GM18520 (cell line): ENCODE results near the gene TMEM150B.

Experiments
- ATAC-seq: cut with Tn5 transposase; IDR thresholded peaks from one replicate; pipeline ENCODE4 v1.9.1; 2021; ENCODE audit not compliant: unreplicated experiment

TMEM150B gene

GRCh38 chr19:55355213-55355821 lies 30.2 kb upstream of the TMEM150B start:
- no peak for ATAC-seq

DNA sequence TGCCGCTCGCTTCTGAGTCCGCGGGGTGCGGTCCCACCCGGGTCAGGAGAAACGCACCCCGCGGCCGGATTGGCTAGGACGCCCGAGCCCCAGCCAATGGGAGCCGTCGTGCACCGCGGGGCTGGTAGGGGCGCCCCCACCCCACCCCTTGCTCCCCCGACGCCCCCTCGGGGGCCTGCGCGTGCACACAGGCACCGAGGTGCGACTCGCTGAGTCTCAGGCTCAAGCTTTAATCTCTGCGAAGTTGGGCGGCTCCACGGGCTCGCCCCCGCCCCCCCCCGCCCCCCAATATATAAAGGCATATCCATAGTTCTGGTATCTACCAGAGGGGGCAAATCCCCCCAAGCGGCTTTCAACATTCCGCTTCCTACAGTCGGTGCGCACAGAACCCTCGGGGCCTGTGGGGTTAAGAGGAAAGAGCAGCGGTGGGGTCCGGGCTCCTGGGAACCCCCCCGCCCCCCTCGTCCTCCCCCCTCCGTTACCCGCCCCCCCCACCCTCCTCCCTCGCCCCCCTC lies 29.6 kb upstream of the TMEM150B start, which contains the start of gene COX6B2:
Gene COX6B2, minus strand, starts transcription at position 22 of the 515 bp plus-strand sequence. CDS start 198 bp downstream, outside the sequence.
- no peak for ATAC-seq

DNA sequence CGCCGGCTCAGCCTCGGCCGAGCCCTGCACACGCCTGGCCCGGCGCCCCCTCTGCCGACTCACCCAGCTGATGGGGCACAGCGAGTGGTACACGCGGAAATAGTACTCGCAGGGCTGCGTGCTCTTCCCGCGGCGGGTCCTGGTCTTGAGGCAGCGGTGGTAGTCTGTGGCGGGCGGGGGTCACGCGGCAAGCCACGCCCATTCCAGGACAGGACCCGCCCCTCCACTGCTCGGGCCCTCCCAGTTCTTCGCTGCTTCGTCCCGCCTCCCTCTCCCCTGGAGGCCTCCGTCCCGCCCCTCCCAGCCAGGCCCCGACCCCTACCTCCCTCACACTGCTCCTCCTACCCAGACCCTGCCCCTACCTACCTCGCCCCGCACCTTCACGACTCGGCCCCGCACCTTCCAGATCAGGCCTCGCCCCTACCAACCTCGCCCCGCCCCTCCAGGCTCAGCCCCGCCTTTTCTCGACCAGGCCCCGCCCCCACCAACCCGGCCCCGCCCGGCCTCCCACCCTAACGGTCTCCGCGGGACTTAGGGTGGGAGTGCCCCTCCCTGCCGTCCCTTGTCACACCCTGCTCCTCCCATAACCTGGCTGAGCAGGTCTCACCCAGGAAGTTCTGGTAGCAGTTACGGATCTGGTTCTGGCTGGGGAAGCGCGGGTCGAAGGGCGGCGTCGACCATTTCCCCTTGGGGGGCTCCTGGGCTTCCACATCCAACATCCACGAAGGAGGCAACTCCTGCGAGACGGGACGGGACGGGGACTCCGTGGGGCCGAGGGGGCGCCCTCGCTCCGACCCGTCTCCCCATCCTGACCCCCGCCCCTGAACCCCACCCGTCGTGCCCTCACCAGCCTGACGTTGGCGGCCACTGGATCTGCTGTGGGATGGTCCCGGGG lies 28.9 kb upstream of the TMEM150B start:
- no peak for ATAC-seq

- ATAC-seq: no peak
Measured at GRCh38 chr19:55353356-55353802, 28.2 kb upstream of the TMEM150B start.

- ATAC-seq: no peak
Measured at GRCh38 chr19:55352549-55353145, 27.5 kb upstream of the TMEM150B start.

GRCh38 chr19:55352040-55352439 lies 26.9 kb upstream of the TMEM150B start:
- no peak for ATAC-seq

- ATAC-seq: no peak
Measured at GRCh38 chr19:55350620-55351315, 25.6 kb upstream of the TMEM150B start.

GRCh38 chr19:55348317-55349034 lies 23.3 kb upstream of the TMEM150B start:
- no peak for ATAC-seq

DNA sequence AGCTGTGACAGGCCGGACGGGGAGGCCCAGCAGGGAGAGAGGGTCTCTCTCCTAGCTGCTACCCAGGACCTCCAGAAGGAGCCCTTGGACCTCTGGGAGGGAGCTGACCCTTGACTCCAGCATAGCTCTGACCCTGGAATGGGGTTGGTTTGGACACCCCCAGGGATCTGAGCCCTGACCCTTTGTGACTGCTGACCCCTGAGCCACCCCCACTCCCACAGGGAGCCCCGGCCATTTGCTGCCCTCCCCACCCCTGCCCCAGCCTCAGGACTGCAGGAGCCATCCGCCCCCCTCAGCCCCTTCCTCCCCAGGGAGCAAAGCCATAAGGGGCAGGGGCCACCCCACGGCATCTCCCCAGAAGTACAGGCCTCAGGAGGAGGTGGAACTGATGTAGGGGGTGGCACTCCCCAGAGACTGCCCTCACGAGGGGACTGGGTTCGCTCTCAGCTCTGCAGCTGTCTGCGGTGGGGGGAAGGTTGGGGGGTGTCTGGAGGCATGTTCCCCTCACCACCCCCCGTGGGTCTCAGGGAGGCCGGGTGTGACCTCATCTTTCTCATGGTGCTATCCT lies 22.4 kb upstream of the TMEM150B start:
- ATAC-seq: no peak

- ATAC-seq: no peak
Measured at GRCh38 chr19:55346725-55347441, 21.7 kb upstream of the TMEM150B start.

GRCh38 chr19:55345818-55346724 lies 20.9 kb upstream of the TMEM150B start:
- ATAC-seq: no peak

DNA sequence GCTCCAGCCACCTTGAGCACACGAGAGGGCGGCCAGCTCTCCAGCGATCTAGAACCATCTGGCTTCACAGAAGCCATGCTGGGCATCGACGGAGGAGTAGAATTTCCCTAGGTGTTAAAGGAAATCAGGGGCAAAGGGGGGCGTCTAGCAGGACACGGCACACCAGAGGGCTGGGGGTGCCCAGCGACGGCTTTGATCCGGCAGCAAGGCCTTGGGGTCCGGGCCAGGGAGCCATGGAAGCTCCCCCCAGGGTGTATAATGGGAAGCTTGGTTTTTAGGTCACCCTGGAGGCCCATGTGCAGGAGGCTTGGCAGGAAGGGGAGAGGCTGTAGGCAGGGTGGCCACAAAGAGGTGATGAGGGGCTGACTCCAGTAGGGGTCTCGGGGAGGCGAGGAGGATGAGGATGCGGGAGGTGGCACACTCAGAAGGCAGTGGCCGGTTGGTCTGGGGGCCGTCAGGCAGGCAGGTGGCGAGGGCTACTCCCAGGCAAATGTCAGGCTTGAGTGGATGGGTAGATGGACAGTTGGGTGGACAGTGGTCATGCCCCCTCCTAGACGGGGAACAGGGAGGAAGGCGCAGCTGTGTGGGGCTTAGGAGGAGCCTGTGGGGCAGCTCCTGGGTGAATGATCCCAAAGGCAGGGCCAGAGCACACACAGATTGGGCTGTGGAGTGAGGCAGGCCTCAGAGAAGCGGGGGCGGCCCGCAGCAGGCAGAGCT lies 20.1 kb upstream of the TMEM150B start:
- ATAC-seq: no peak

- ATAC-seq: no peak
Measured at GRCh38 chr19:55344444-55344843, 19.3 kb upstream of the TMEM150B start.

GRCh38 chr19:55341595-55342531 lies 16.7 kb upstream of the TMEM150B start:
- ATAC-seq: no peak

DNA sequence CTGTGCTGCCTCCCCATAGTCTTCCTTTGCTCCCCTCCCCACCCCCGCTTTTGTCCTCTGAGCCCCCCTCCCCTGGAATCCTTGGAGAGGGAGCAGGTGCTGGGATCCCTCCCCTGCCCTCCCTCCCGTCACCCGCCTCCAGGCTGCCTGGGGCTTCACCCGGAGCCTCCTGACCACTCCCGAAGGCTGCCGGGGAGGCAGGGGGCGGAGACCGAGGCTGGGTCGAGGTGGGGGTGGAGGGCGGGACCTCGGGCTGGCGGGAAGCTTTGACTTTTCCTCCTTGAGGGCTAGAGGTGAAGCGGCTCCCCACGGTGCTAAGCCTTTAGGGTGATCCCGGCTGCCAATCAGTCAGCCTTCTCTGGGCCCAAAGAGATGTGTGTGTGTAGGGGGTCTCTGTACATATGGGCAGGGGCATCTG lies 16.0 kb upstream of the TMEM150B start:
- no peak for ATAC-seq

DNA sequence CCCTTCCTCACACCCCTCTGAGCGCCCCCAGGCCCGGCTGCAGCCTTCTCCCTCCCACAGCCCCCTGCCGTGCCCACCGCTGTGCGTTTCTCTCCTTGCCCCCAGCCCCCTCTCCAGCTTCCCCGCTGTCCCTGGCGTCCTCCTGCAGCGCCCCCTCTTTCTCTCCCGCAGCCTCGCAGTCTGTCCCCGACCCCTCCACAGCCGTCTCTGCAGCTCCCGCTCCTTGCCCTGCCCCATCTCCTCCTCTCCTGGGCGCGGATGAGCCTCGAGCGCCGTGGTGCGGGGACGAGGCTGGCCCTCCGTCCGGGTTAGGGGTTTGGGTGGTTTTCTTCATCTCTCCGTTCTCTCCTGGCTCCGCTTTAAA lies 15.6 kb upstream of the TMEM150B start:
- ATAC-seq: no peak
